H1 (cell line): Measurements from ENCODE around the gene OR2L5. TPM values are rescaled to one million over a fixed set of nuclear protein-coding genes. Genes with fewer than 3 reads are reported as not detected.

ENCODE experiments used
- ASH2L ChIP-seq: fragments of 200-600, 300-600 bp; sonication (generic); IDR thresholded peaks from one replicate; pipeline ENCODE4 v1.7.1; 2017; ENCODE audit warnings: low read length
- EGR1 ChIP-seq: IDR thresholded peaks from 2 replicates; pipeline ENCODE4 v1.6.1; 2011; ENCODE audit warnings: low read depth, low read length, borderline replicate concordance
- RAD21 ChIP-seq, 2 experiments: IDR thresholded peaks in 1 of 2; conservative IDR thresholded peaks in 1 of 2; 2 replicates each; pipeline ENCODE4 v1.6.1; 2011; ENCODE audit warnings: low read depth in 2 of 2, low read length in 2 of 2, improper control_type of control experiment in 1 of 2, inconsistent platforms in 1 of 2, mild to moderate bottlenecking in 1 of 2, moderate library complexity in 1 of 2
- RBBP5 ChIP-seq: IDR thresholded peaks from 2 replicates; pipeline ENCODE4 v1.7.1; 2012; ENCODE audit warnings: low read depth, mild to moderate bottlenecking, inconsistent platforms, low read length, moderate library complexity, borderline replicate concordance
- polyA plus RNA-seq, 7 experiments: library from polyadenylated mRNA; depleted of rRNA in 3 of 7; stranded (reverse) in 5 of 7; unstranded in 2 of 7; fragments of >200 nt in 5 of 7; fragments of 200-250 nt in 2 of 7; gene quantifications; 1 replicate in 5 of 7; 2 replicates in 1 of 7; 4 replicates in 1 of 7; pipeline versions ENCODE4 v1.2.1 to v1.2.3, GENCODE V29; 2011 to 2013; ENCODE audit warnings: missing spikeins in 2 of 7, mixed read lengths in 2 of 7
- total RNA-seq: library from RNA; stranded (reverse); fragmentation: NEBNext Ultra II Directional; extraction: Animal tissue kit (Norgen Biotek cat#: 25700); gene quantifications from 2 replicates; pipeline ENCODE4 v1.2.1, GENCODE V29; 2021

Gene OR2L5
- total and polyA plus RNA-seq, 2 of the 8 experiments (the other 6 are each of a cell fraction or from before 2014, with no cell fraction given) = not detected

- TF ChIP-seq RAD21 (IDR thresholded peaks at IDR 0.05 in 1 of 2, conservative IDR thresholded peaks at IDR 0.05 in 1 of 2; ENCODE audit: low read depth in 2 of 2, low read length in 2 of 2) = no peak
- TF ChIP-seq RBBP5 = no peak
- TF ChIP-seq ASH2L = no peak
- no peak for TF ChIP-seq EGR1
These were observed 33.1 kb downstream of the OR2L5 start, which contains the start of gene OR2L3 (continued) for GRCh38 chr1:248046536-248046935.
